A673 (cell line): ENCODE data around the gene CHI3L2. TPM values are rescaled to one million over a fixed set of nuclear protein-coding genes. Genes with fewer than 3 reads are reported as not detected.

Experiments used
- BruUV-seq: library from RNA; stranded (reverse); fragments of 400-500 nt; replicated peaks from 2 replicates; lab custom pipeline; 2021; lab: Mats Ljungman, UMichigan
- CTCF ChIA-PET: fragments of 300-600 bp; sonication (Branson Sonifier 250); formaldehyde crosslinking; loops from one replicate; lab custom pipeline; 2022; ENCODE audit warnings: antibody characterized with exemption; lab: Charles Lee
- POLR2A ChIA-PET: fragments of 300-600 bp; sonication (Branson Sonifier 250); formaldehyde crosslinking; loops from one replicate; lab custom pipeline; 2022; ENCODE audit warnings: antibody characterized with exemption; ENCODE audit not compliant: low non-redundant PET; lab: Charles Lee
- DNase-seq: peaks from one replicate; pipeline ENCODE4 v3.0.0-alpha.2; 2015; ENCODE audit warnings: low spot score
- H3K27ac ChIP-seq: fragments of 200-600 bp; sonication (generic); 2 replicates; pipeline ENCODE4 v1.5.1; 2016; ENCODE audit warnings: mixed run types, low read depth, mild to moderate bottlenecking, mixed read lengths, antibody characterized with exemption, low read length; ENCODE audit not compliant: poor library complexity, severe bottlenecking
- H3K27me3 ChIP-seq: fragments of 200-600 bp; sonication (generic); replicated peaks from 2 replicates; pipeline ENCODE4 v1.6.1; 2017; ENCODE audit warnings: mixed run types, low read depth, mild to moderate bottlenecking, mixed read lengths, antibody characterized with exemption, low read length; ENCODE audit not compliant: insufficient read depth, poor library complexity
- H3K36me3 ChIP-seq: fragments of 200-600 bp; sonication (generic); 2 replicates; pipeline ENCODE4 v1.6.1; 2016; ENCODE audit warnings: mixed run types, mild to moderate bottlenecking, mixed read lengths, antibody characterized with exemption, low read length; ENCODE audit not compliant: insufficient read depth, poor library complexity, severe bottlenecking
- H3K4me1 ChIP-seq: fragments of 200-600 bp; sonication (generic); 2 replicates; pipeline ENCODE4 v1.6.1; 2017; ENCODE audit warnings: mixed run types, mild to moderate bottlenecking, mixed read lengths, antibody characterized with exemption, low read length; ENCODE audit not compliant: insufficient read depth, poor library complexity, severe bottlenecking
- H3K4me3 ChIP-seq: fragments of 200-600 bp; sonication (generic); 2 replicates; pipeline ENCODE4 v1.5.1; 2016; ENCODE audit warnings: low read depth, mixed run types, mild to moderate bottlenecking, mixed read lengths, low read length; ENCODE audit not compliant: poor library complexity, severe bottlenecking
- H3K9me3 ChIP-seq: fragments of 200-600 bp; sonication (generic); 2 replicates; pipeline ENCODE4 v1.6.1; 2016; ENCODE audit warnings: mixed run types, low read depth, mild to moderate bottlenecking, mixed read lengths, antibody characterized with exemption, low read length; ENCODE audit not compliant: poor library complexity, severe bottlenecking
- EZH2 ChIP-seq: fragments of 200-600 bp; sonication (generic); IDR thresholded peaks from 2 replicates; pipeline ENCODE4 v1.6.1; 2017; ENCODE audit warnings: borderline replicate concordance, low read depth, mild to moderate bottlenecking, mixed read lengths, antibody characterized with exemption, low read length; ENCODE audit not compliant: poor library complexity, severe bottlenecking
- intact Hi-C: fragments of 100-400 bp; cut with micrococcal nuclease; formaldehyde crosslinking; loops from one replicate; pipeline ENCODE4 v1.10.0; 2022; ENCODE audit not compliant: unreplicated experiment
- total RNA-seq: library from RNA; stranded (reverse); gene quantifications from 2 replicates; pipeline ENCODE4 v1.2.3, GENCODE V29; 2021
- TF ChIP-seq, protein P1 (sequence below): fragments of 300-800, 200-600 bp; sonication (generic); conservative IDR thresholded peaks from 2 replicates; pipeline ENCODE4 v1.5.1; 2017; ENCODE audit warnings: low read depth, mild to moderate bottlenecking, antibody characterized with exemption, low read length, moderate library complexity, mixed read lengths

Gene CHI3L2
- total RNA-seq, 1 experiment from 2014 or later: not detected

DNA sequence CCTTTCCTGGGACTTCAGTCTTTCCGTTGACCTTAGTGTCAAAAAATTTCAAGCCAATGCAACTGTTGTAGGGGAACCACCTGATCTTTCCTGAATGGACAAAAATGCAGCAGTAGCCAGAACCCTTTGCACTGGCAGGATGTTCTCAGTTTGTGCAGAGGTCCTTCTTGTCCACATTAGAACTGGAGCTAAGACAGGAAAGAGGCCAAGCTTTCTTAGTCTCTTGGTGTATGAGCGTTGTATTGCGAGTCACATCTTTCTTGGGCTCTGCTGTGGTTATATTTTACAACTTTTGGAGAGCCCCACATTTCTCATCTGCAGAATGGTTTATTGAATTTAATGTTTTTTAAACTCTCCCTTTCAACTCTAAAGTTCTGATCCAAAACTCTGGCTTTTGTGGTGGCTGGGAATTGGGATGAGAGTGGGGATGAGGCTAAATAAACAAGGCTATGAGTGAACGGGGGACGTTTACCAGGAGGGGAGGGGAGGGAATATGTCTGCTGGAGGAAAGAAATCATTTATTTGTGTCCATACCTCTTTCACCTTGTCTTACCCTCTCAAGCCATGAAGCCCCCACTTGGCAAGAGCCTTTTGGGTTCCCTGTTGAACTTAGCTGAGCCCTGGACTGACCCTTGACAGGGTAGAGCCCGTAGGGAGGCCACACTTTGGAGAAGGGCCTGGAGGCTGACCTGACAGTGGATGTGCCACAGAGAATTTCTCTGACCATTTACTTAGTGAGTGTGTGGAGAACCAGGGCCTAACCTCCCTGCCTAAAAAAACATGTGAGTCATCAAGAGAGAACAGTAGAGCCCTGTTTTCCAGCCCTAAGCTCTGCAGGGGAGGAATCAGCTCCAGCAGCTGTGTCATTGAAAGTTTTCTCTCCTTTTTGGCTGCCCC, 586 bp downstream of the CHI3L2 start:
- Histone ChIP-seq H3K36me3 (no peaks in the 10 kb centered on the region), H3K27me3 (peaks cover 56% of the 10 kb centered on the region), H3K4me3 (no peak overlapping the region), H3K9me3 (no peaks in the 10 kb centered on the region), H3K4me1 (no peaks in the 10 kb centered on the region), H3K27ac (no peak overlapping the region)
- no peak for DNase-seq
- intact Hi-C loops: no loop called here
- POLR2A ChIA-PET: no interaction called here
- TF ChIP-seq EZH2: no peak
- TF ChIP-seq, protein P1, sequence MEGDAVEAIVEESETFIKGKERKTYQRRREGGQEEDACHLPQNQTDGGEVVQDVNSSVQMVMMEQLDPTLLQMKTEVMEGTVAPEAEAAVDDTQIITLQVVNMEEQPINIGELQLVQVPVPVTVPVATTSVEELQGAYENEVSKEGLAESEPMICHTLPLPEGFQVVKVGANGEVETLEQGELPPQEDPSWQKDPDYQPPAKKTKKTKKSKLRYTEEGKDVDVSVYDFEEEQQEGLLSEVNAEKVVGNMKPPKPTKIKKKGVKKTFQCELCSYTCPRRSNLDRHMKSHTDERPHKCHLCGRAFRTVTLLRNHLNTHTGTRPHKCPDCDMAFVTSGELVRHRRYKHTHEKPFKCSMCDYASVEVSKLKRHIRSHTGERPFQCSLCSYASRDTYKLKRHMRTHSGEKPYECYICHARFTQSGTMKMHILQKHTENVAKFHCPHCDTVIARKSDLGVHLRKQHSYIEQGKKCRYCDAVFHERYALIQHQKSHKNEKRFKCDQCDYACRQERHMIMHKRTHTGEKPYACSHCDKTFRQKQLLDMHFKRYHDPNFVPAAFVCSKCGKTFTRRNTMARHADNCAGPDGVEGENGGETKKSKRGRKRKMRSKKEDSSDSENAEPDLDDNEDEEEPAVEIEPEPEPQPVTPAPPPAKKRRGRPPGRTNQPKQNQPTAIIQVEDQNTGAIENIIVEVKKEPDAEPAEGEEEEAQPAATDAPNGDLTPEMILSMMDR: no peak
- CTCF ChIA-PET: no interaction called here
- BruUV-seq: no TSS peak

DNA sequence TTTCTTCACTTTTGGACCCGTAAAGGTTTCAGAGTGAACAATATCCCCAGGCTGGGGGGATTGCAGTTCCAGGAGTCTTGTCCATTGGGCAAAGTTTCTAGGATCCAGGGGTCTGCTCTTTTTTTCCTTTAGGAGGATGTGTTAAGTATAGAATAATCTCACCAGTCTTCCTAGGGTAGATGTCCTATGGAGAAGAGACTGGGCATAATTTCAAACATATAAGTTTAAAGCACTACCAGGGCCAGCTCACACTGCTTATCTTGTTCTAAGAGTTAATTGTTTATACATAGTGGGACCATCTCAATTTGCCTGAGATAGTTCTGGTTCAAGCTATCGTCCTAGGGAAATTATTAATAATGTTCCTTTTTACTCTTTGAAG, 1.2 kb downstream of the CHI3L2 start:
- POLR2A ChIA-PET: no interaction called here
- BruUV-seq: no TSS peak
- Histone ChIP-seq H3K4me3 (no peak overlapping the region), H3K27ac (no peak overlapping the region), H3K9me3 (no peaks in the 10 kb centered on the region), H3K4me1 (no peaks in the 10 kb centered on the region), H3K36me3 (no peaks in the 10 kb centered on the region), H3K27me3 (peaks cover 52% of the 10 kb centered on the region)
- DNase-seq: no peak
- TF ChIP-seq, protein P1: no peak
- no peak for TF ChIP-seq EZH2
- CTCF ChIA-PET: no interaction called here
- intact Hi-C loops: no loop called here

- Histone ChIP-seq H3K4me1 (no peaks in the 10 kb centered on the region), H3K27me3 (peaks cover 55% of the 10 kb centered on the region), H3K36me3 (no peaks in the 10 kb centered on the region), H3K9me3 (no peaks in the 10 kb centered on the region), H3K27ac (no peak overlapping the region), H3K4me3 (no peak overlapping the region)
- no TSS peak for BruUV-seq
- intact Hi-C loops: no loop called here
- ChIA-PET CTCF (no interaction called here), POLR2A (no interaction called here)
- TF ChIP-seq EZH2: no peak
- DNase-seq: no peak
These were observed 4.6 kb downstream of the CHI3L2 start for GRCh38 chr1:111232134-111232533.
